HG03066 (cell line): ENCODE results near the gene DDB1.

Source experiments
- ATAC-seq: cut with Tn5 transposase; IDR thresholded peaks from one replicate; pipeline ENCODE4 v1.9.1; 2021; ENCODE audit warnings: low read depth; ENCODE audit not compliant: unreplicated experiment

Gene DDB1

GRCh38 chr11:61337706-61338470 lies 5.0 kb upstream of the DDB1 start:
- no peak for ATAC-seq

GRCh38 chr11:61336171-61336935 lies 3.4 kb upstream of the DDB1 start:
- ATAC-seq: peak; percentile 44

DNA sequence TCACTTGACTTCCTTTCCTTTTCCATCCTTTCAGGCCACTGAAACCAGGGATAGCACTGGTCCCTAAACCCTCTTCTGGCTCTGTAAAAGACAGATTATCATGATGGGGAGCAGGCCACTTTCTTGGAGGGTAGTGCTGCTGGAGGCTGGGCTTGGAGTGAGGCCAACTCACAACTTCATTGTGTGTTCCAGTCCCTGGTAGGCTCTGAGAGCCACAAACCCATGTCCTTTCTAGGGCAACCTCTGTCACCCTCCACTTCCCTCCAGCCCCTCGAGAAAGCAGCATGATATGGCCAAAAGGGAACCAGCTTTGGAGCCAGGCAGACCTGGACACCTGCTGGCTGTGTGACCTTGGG lies 2.4 kb upstream of the DDB1 start:
- no peak for ATAC-seq

DNA sequence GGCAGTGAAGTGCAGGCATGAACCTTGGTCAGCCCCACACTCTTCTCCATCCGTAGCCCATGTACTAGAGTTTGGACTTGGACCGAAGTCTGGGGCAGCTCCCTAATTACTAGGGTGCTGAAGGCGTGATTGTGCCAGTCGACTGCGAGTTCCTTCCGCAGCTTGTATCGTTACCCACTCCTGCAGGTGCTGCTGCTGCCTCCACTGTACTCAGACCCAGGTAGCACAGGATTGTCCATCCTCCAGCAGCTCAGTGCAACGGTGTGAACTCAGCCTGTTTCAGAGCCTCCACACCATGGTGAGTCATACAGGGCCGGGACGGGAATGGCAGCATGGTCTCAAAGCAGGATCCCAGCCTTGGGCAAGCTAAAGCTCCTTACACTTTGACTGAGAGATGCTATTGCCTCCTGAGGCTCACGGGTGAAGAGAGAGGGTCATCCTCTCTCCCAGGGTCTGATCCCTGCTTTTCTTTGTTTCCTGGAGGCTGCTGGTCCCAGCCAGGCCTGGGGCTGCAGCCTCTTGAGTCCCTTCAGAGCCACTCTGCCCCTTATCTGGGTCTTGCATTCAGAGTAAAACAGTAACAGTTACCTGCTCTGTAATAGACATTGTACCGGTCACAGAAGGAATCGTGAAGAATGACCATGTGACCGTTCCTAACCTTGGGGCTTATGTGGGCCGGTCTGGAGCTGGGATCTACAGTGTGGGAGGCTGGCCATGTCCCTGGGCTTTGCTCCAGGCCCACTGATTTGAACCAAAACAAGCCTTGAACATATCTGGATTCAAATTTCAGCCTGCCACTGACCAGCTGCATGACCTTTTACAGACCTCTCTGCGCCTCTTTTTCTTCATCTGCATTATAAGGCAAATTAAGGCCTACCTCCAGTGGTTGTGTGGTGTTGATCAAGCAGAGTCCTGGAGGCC lies 1.8 kb upstream of the DDB1 start:
- no peak for ATAC-seq

DNA sequence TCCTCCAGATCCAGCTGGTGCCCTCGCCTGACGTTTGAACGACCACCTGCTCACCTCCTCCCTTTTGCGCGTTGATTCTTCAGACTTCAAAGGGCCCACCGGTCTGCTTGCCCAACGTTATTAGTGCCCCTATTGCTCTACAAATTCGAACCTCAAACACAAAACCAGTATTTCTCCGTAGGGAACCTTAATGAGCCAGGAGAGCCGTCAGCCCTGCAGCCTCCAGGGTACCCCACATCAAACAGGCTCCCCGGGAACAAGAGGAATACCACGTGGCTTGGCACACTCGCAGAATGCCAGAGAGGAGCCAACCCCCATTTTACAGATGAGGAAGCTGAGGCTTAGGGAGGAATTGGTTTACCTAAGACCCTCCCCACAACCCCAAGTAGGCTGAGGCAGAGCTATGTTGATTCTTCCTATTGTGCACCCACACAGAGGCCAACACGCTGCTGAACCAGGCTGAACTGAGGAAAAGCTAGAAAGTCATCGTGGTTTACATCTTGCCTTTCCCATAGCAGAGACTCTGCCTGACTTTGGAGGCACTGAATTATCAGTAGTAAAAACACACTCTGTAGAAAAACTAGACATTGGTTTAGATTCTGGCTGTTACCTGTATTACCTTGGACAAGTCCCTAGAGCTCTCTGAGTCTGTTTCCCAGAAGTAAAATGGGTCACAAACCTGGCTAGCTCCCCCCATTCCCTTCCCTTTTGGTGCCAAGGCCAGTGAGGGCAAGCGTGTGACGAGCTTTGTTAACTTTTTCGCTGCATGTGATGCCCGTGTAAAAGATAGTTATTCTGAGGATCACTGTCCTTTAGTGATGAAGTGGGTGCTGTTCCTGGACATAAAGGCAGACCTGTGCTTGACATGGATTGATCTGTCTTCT lies 887 bp upstream of the DDB1 start:
- no peak for ATAC-seq

DNA sequence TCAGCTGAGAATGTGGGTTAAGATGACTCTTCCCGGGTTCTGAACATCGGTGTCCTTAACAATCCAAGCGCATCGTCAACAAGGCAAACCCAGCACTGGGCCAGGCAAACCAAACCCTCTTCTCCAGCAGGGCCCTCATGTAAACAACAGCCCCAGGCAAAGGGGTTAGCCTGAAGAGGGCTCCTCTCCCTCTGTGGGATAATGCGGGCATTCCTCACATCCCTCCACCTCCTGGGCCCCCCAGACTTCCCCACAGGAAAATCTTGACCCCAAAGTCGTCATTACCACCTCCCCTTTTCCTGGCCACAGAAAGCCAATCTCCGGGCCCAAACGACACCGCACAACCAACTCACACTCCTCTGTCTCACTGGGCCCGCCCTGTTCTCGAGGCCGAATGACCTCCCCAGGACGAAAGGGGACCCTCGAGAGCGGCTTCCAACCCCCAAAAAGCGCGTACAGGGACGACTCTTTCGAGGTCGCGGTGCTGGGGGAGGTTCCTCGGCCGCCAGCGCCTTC lies 566 bp downstream of the DDB1 start:
- peak; percentile 9 for ATAC-seq

DNA sequence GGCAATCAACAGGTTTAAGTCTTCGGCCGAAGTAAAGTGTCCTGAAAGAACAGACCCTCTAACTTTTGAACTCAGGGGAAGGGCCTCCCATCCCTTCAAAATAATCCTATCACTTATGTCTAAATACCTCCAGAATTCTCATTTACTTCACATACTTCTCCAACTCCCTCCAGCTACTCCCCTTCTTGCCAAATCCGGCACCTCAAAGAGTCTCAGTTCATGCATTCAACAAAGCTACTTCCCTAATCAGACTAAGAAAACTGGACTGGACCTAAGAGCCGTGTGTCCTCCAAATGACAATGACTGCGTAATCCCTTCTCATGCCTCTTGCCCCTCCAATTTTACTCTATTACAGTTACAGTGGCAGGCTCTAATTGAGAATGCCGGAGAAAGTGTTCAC lies 1.3 kb downstream of the DDB1 start:
- no peak for ATAC-seq

GRCh38 chr11:61329871-61330270 lies 3.0 kb downstream of the DDB1 start:
- ATAC-seq: no peak

GRCh38 chr11:61328351-61328750 lies 4.6 kb downstream of the DDB1 start:
- no peak for ATAC-seq

DNA sequence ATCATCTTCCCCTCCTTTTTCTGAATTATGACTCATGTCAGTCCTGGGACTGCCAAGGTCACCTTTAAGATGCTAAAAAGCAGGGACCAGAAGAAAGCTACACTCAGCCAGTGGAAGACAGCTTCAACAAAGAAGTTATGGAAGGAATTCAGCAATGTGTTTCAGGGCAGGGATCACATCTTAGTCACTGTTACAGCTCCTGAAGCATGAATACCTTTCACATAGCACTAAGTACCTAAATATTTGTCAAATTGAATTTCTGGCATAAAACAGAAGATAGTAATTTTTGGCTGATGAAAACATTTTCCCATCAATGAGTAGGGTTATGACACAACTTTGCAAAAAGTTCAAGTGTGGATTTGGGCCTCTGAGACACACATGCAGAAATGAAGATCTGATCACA lies 5.2 kb downstream of the DDB1 start:
- no peak for ATAC-seq

DNA sequence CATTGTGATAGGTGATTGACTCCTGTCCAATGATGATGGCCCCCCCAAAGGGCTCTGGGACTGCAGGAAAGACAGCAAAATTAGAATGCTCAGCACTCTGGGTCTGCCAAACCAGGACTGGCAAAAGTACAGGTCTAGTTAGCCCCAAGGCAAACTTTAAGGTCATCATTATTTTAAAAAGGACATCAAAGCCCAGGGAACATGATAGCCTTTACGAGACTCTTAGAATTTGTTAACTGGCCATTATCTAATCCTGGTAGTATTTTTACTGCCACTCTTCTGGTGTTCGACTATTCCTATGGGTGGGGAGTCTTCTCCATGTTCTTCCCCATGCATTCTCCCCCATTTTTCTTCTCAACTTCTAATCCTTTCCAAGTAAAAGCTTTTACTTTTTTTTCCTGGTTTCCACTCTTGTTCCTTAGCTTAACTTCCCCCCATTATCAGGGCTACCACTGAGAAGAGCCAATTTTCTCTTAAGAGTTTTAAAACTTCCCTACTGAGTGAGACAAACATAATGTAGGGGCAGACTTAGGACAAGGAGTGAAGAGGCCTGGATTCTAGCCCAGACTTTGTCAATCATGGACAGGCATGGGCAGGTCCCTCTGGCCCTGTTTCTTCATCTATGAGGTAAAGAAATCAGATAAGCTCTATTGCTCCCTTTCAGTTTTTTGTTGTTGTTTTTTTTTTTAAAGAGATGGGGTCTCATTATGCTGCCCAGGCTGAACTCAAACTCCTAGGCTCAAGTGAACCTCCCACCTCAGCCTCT lies 7.1 kb downstream of the DDB1 start:
- no peak for ATAC-seq

- no peak for ATAC-seq
Measured at GRCh38 chr11:61315260-61315659, 17.6 kb downstream of the DDB1 start.

DNA sequence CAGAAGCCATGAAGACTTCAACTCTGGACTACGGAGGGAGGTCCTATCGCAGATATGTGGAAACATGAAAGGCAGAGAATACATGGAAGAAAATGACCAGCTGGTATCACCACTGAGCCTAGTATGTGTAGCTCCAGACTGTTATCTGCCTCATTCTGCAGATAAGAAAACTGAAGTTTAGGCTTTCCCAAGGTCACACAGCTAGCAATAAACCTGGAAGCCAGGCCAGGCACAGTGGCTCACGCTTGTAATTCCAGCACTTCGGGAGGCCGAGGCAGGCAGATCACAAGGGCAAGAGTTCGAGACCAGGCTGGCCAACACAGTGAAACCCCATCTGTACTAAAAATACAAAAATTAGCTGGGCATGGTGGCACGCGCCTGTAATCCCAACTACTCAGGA lies 22.2 kb downstream of the DDB1 start:
- ATAC-seq: no peak

- ATAC-seq: no peak
Measured at GRCh38 chr11:61309739-61310138, 23.2 kb downstream of the DDB1 start.

GRCh38 chr11:61309141-61309540 lies 23.8 kb downstream of the DDB1 start:
- no peak for ATAC-seq

- ATAC-seq: no peak
Measured at GRCh38 chr11:61307354-61307753, 25.6 kb downstream of the DDB1 start.

GRCh38 chr11:61306221-61306620 lies 26.7 kb downstream of the DDB1 start:
- no peak for ATAC-seq

DNA sequence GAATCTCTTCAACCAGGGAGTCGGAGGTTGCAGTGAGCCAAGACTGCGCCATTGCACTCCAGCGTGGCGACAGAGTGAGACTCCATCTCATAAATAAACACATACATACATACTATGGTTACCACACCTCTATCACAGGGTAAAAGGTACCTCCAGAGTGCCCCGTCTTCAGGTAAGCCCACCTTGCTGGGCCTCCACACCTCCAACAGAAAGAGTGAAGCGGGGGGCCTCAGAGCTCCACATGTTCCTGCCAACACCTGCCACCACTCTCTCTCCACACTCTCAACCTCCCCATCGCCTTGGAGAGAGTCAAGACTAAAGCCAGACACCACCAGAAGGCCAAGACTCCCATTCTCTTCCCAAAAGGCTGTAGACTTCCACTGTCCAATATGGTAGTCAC lies 27.5 kb downstream of the DDB1 start:
- ATAC-seq: no peak

DNA sequence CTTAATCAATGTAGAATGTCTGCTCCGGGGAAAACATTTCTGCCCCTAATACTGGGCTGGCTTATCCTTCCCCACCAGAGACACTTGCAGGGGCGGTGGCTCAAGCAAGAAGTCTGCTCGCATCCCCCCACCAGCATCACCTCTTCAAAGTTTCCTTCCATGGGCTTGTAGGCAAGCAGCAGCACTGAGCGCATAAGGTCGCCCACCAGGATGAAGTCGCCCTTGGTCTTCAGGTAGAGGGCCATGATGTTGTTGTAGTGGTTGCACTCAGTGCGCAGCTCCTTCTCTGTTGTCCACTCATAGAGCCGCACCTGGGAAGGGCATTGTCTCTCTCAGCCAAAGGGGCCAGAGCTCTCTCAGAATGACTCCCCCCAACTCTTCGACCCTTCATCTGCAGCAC lies 29.2 kb downstream of the DDB1 start:
- no peak for ATAC-seq
